ENCODE data around the gene EIF2S1.
"Not testable (repeated sequence)": the region's sequence is repeated elsewhere in the genome, so short reads cannot be mapped to it uniquely, and the experiment has no call there.

EIF2S1 gene

DNA sequence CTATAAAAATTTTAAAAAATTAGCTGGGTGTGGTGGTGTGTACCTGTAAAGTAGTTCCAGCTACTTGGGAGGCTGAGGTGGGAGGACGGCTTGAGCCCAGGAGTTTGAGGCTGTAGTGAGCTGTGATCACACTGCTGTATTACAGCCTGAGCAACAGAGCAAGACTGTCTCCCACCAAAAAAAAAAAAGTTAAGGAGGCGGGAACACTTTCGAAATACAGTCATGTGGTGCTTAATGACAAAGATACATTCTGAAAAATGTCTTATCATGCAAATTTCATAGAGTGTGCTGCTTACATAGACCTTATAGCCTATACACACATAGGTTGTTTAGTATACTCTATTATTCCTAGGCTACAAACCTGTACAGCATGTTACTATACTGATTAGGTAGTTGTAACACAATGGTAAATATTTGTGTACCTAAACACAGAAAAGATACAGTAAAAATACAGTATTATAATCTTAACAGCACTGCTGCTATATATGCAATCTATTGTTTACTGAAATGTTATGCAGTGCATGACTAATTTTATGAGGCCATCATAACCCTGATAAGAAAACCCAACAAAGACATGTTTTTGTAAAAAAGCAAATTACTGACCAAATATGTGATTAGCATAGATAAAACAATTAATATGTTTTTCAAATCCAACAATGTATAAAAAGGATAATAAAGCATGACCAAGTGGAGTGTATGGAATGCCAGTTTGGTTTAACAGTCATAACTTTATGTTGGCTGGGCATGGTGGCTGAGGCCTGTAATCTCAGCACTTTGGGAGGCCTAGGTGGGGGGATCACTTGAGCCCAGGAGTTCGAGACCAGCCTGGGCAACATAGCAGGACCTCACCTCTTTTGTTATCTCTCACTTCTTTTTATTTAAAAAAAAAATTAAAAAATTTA is 11.4 kb downstream of the EIF2S1 start:
- no peak for DNase-seq (ENCODE audit: low spot score)

DNA sequence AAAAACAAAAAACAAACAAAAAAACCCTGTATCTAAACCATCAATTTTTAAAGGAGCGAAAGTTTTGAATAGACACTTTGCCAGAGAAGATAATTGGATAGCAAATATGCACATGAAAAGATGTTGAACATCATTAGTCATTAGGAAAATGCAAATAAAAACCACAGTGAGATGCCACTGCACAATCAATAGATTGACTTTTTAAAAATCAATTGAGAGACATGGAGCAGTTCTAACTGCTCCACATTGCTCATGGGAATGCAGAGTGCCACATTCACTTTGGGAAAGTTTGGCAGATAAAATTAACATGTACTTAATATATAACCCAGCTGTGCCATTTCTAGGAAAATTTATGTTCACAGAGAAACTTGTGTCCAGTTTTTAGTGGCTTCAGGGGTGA is 12.7 kb downstream of the EIF2S1 start:
- DNase-seq (ENCODE audit: low spot score), result no peak

DNA sequence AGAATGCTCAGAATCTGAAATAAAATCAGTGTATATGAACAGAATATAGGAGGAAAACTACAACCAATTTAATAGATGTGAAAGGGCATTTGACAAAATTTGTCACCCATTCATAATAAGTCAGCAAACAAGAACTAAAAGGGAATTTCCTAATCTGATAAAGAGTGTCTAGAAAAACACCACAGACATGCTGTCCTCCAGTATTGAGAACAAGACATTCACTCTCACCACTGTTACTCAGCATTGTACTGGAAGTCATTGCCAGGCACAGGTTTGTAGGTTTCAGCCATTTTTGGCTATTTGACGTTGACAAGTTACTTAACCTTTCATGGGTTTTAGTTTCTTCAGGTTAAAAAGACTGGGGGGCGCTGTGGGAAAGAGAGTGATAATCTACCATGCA is 13.2 kb downstream of the EIF2S1 start:
- DNase-seq (ENCODE audit: low spot score), result no peak

DNA sequence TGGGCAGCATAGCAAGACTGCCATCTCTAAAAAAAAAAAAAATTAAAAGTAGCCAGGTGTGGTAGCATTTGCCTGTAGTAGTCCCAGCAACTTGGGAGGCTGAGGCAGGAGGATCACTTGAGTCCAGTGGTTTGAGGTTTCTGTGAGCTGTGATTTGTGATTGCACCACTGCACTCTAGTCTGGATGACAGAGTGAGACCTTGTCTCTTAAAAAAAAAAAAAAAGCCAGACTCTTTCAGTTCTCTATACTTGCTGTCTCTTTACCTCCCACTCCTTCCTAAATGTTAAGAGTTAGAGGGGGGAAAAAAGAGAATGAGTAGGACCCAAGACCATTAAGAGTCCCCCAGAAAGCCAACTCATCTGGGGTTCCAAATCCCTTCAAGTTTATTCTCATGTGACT is 17.8 kb downstream of the EIF2S1 start:
- no peak for DNase-seq (ENCODE audit: low spot score)

DNA sequence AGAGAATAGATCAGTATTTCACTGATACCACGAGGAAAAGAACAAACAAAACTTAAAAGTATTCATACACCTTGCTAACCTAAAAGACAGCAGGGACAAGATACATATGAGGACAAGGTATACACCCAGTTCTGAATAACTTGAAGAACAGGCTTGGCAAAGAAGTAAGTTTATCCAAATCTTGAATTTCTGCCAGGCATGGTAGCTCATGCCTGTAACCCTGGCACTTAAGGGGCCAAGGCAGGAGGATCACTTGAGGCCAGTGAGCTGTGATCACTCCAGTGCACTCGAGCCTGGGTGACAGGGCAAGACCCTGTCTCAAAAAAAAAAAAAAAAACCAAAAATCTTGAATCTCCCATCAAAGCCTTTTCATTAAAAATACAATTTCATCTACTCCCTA is 25.0 kb downstream of the EIF2S1 start:
- DNase-seq (ENCODE audit: low spot score), result no peak

DNA sequence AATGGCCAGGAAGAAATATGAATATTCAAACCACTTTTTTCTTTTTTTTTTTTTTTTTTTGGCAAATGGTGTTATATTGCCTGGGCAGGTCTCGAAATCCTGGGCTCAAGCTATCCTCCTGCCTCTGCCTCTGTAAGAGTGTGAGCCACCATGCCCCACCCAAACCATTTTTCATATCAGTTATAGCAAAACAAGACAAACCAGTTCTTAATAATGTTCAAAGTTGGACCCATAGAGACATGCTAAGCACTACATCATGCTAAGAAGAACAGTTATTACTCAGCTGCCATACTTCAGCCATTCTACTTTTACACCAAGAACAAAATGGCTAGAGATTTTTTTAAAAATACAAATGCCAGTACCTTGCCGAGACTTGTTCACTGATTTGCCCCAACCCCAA is 25.5 kb downstream of the EIF2S1 start:
- no peak for DNase-seq (ENCODE audit: low spot score)

DNA sequence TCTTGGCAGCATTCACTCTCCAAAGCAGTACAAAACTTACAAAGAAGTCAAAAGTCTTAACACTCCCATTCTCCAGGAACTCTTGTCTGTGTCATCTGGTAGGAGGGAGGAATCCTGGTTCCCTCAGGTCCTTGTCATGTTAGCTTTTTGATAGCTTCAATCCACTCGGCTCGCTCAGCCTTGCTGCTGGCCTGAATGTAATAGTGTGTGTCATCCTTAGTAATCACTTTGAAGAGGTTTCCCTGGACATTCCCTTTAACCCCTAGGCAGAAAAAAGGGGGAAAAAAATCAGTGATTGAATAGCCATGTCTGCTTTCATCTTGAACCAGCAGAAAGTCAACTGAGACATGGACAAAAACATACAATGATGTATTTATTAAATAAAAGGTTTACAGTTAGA is 27.1 kb downstream of the EIF2S1 start:
- DNase-seq (ENCODE audit: low spot score), result no peak

DNA sequence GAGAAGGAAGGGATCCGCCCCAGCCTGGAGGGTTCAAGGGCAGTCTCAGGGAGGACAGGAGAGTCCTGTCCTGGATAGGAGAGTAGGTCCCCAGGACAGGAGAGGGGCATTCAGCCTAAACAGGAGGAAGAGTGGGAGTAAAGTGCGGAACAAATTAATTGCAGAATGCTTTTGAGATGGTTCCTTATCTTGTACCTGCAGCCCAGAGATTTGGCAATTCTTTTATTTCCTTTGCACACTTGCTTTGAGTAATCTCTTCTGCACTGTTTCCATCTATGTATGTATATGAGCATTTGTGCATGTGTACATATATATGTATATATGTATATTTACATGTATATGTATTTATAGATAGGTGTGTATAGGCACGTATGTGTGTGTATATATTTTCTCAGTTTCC is 29.1 kb downstream of the EIF2S1 start:
- DNase-seq (ENCODE audit: low spot score), result no peak

DNA sequence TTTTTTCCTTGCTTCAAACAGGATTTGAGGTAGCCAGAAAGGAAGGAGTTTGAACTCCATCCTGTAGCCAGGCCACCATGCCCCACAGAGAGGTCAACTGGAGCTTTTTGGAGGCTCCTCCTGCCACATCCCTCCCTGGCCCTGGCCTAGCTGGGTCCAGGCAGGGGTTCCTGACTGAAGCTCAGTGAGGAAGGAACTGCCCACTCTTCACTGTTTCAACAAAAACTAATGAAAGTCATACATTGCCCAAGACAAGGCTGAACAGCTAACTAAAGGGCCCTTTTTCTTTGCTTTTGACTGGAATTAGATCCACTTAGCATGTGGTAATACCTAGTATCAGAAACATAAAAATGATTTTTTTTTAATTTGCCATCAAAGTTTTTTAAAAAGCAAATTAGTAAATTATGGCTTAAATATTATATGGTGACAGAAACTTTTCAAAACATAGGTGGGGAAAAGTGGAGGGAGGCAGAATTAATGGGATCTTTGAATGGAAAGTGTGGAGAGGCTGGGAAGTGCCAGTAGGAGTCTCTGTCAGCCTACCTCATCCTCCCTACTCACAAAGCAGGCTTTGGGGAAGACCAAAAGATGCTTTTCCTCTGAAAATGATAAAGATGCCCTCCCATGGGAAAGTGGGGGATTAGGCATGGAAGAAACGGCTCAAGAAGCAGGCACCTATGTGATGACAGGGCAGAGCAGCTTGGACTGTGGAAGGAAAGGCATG is 29.8 kb downstream of the EIF2S1 start:
- DNase-seq (ENCODE audit: low spot score), result no peak

DNA sequence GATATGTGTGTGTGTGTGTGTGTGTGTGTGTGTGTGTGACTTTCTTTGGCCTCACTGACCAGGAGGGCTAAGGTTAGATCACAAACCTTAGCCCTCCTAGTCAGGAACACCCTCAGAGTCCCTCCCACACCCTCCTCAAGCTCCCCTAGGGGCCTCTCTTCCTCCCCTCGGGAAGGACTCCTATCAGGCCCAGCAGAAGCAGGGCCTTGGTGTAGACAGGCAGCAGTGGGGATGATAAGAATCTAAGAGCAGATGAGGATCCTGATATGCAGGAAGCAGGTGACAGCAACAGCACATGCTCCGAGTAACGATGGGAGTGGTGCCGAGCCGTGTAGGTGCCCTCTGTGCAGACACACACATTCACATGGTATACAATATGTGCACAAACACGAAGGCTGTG is 31.1 kb downstream of the EIF2S1 start:
- DNase-seq (ENCODE audit: low spot score), result no peak

DNA sequence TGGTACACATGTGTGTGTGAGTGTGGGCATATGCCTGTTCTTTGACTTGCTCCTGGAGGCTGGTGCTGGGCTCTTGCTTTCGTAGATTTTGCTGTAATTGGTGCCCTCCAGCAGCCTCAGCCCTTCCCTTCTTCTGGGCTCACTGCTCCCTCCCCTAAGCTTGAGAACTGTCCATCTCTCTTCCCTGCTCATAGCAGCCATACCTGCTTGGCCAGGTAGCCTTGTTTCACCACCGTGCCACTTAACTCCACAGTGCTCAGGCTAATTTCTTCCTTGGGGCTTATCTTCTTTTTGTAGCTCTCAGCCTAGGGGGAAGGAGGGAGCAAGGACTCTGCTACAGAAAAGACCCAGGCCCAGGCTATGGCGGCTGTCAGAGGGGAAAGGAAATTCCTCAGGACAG is 32.0 kb downstream of the EIF2S1 start:
- DNase-seq (ENCODE audit: low spot score), result no peak

DNA sequence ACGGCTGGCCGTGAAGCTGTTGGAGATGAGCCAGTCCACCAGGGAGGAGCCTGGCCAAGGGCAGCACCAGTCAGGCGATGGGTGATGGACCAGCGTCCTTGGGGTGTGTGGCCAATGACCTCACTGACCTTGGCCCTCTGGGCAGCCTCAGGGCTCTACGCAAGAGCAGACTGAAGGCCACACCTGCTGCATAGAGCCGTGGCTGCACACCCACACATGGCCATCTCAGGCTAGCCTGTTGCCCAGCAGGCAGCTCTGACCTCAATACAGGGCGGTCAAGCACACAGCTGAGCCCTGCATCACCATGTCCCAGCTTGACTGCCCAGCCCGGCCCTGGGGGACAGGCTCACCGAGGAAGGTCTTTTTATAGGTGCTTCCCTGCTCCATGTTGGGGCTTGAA is 32.7 kb downstream of the EIF2S1 start:
- no peak for DNase-seq (ENCODE audit: low spot score)

DNA sequence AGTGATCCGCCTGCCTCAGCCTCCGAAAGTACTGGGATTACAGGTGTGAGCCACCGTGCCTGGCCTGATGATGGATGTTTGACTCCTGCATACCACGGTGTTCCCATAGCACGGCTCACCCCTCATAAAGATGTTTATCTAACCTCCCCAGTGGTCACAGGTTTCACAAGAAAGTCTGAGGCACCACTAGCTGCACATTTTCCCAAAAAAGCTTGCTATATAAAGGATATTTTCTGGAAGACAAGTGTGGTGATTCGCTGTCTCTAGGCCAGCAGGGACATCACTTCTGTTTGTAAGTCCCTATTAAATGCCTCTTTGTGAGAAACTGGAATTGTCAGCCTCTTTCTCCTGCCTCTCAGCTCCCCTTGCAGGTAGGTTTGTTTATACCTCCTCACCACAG is 33.6 kb downstream of the EIF2S1 start:
- DNase-seq (ENCODE audit: low spot score), result no peak

DNA sequence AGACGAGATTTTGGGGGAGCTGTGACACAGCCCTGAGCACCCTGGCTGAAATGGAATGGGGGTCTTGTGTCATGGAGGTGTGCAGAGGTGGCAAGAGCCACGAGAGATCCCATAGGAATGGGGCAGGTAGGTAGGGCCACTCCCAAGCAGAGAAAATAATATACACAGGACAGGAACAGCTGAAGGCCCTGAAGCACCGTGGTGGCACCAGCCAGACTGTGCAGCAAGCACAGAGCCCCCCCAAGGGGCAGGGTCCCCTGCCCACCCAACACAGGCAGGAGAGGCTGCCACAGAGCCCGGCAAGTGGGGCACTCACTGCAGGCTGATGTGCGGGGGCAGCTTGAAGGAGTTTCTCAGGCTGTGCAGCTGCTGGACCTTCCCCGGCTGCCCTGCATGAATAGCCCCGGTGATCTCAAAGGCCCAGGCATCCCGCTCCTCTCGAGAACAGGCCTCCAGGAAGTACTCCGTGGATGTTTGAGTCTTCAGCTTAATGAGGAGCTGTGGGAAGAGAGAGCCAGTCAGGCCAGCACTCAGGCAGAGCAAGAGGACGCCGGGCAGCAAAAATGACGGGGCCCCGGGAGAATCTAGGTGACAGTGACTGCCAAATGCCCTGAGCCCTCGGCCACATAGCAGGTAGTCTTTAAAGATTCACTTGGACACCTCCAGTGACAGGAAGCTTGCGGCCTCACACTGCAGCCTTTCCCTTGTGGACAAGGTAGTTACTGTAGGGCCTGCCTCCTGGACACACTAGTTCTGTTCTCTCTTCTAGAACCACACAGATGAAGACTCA is 35.2 kb downstream of the EIF2S1 start:
- no peak for DNase-seq (ENCODE audit: low spot score)

DNA sequence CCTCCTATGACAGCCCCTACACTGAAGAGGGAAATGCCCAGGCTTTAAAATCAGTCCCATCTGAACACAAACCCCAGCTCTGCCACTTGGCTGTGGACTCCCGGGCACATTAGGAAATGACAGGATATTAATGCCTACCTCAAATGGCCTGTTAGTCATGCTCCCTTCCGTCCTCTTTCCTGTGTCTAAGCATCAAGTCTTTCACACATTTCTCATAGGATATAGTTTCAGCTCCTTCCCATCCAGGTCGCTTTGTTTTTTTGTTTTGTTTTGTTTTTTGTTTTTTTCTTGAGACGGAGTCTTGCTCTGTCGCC is 35.7 kb downstream of the EIF2S1 start:
- no peak for DNase-seq (ENCODE audit: low spot score)

DNA sequence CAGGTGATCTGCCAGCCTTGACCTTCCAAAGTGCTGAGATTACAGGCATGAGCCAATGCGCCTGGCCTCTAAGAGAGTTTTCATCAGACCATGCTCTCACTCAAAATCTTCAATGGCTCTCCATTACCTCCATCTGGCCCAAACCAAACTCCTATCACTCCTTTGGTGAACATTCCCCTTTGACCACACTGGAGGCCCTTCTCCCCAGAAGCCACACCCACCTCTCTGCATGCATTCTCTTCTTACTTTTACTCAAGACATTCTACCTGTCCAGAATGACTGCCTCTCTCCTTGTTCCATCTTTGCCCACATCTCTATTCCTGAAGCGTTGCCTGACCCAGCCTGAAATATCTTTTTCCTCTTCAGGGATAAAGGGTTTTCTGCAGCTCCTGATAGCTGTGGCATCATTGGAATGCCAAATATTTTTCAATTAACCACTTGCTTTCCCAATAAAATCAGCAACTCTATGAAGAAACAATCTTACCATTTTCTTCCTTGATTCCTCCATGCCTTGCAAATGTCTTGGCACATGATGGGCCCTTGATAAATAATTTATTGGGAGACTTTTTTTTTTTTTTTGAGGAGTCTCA is 36.3 kb downstream of the EIF2S1 start:
- no peak for DNase-seq (ENCODE audit: low spot score)

DNA sequence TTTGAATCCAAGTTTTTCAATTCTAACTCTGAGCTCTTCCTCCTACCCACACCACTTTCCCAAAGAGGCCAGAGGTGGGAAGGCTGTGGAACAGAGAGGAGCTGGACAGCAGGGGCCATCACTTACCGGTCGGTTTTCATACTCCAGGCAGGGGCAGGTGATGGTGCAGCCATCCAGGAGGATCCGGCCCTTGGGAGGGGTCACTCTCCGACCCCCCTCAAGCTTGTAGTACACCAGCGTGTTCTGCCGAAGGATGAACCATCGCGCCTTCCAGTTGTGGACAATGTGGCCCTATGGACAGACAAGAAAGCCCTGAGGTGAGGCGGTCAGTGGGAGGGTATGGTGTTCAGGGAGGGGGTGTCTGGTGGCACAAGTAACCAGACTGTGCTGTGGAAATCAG is 37.4 kb downstream of the EIF2S1 start:
- DNase-seq (ENCODE audit: low spot score), result no peak

DNA sequence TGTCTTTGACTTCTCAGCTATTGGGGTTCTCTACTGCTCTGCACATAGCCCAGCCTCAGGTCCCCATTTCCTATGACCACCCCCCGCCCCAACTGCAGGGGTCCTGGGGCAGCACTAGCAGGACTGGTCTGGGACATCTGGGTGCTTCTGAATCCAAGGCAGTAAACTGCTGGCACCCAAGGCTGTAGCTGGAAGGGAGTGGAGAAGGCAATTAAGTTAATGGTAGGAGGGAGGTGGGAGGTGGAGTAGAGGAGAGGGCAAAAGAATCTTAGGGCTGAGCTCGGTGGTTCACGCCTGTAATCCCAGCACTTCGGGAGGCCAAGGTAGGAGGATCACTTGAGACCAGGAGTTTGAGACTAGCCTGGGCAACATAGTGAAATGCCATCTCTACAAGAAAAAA is 40.3 kb downstream of the EIF2S1 start:
- DNase-seq (ENCODE audit: low spot score), result no peak

DNA sequence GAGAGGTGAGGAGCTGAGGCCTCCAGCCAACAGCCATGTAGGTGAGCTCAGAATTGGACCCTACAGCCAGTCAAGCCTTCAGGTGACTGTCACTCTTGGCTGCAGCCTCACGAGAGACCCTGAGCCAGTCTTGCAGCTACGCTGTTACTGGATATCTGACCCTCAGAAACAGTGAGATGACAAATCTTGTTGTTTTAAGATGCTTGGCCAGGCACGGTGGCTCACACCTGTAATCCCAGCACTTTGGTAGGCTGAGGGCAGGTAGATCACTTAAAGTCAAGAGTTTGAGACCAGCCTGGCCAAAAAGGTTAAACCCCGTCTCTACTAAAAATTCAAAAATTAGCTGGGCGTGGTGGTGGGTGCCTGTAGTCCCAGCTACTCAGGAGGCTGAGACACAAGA is 45.6 kb downstream of the EIF2S1 start:
- DNase-seq (ENCODE audit: low spot score), result no peak

DNA sequence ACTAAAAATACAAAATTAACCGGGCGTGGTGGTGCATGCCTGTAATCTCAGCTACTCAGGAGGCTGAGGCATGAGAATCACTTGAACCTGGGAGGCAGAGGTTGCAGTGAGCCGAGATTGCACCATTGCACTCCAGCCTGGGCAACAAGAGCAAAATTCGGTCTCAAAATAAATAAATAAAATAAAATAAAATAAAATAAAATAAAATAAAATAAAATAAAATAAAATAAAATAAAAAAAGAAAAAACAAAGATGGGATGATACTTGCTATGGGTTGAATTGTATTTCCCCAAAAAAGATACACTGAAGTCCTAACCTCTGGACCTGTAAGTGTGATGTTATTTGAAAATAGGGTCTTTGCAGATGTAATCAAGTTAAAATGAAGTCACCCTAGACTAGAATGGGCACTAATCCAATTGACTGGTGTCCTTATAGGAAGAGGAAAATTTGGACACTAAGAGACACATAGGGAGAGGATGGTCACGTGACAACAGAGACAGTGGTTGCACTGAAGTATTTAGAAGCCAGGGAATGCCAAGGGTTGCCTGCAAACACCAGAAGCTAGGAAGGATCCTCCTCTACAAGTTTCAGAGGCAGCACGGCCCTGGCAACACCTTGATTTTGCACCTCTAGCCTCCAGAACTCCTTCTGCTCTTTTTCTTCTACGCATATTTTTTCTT is 48.1 kb downstream of the EIF2S1 start:
- not testable (repeated sequence) for DNase-seq (ENCODE audit: low spot score)

DNA sequence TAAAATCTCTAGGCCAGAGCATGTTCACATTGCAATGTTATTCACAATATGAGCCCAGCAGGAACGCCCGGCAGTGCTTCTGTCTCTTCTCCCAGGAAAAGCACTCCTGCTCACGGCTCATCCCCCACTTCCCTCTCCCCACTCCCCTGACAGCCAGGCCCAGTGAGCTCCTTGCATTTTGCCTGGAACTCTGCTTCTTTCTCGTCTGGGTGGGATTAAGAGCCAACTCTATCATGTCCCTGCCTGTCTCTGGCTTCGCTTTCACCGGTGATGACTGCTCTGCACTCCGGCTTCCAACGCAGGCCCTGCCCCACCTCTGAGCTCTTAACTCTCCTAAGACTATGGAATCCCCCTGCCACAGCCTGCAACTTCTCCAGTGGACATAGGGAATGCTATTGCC is 49.3 kb downstream of the EIF2S1 start:
- DNase-seq (ENCODE audit: low spot score), result no peak

DNA sequence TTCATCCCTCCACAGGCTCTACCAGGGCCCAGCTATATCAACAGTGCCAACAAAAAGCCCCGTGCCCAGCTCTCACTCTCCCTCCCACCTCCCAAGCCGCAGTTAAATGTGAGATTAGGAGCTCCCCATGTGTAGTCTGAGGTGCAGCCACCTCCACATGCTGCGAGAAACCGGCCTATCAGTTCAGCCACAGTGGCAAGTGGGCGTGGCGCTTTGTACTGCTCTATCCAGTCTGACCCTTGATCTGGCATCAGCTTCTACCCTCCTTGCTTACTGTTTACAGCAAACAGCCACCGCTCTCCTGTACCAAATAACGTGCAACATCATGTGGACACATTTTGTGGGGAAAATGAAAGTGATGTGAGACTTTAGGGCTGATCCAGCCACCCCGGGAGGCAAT is 50.2 kb downstream of the EIF2S1 start:
- peak; percentile 27 for DNase-seq (ENCODE audit: low spot score)

All from HuH-7 (cell line).